Superior temporal gyrus (tissue), 1 donor: ENCODE measurements around the gene SOWAHA.
A peak's percentile ranks its signal among the peaks of the same experiment; 100 is the strongest.
"Not testable (repeated sequence)": the region's sequence is repeated elsewhere in the genome, so short reads cannot be mapped to it uniquely, and the experiment has no call there.

Source experiments
- DNase-seq: peaks from one replicate; pipeline ENCODE4 v3.0.0-alpha.2; 2016; ENCODE audit errors: extremely low spot score

Gene SOWAHA

GRCh38 chr5:132806804-132807162 is 6.3 kb upstream of the SOWAHA start:
- not testable (repeated sequence) for DNase-seq

DNA sequence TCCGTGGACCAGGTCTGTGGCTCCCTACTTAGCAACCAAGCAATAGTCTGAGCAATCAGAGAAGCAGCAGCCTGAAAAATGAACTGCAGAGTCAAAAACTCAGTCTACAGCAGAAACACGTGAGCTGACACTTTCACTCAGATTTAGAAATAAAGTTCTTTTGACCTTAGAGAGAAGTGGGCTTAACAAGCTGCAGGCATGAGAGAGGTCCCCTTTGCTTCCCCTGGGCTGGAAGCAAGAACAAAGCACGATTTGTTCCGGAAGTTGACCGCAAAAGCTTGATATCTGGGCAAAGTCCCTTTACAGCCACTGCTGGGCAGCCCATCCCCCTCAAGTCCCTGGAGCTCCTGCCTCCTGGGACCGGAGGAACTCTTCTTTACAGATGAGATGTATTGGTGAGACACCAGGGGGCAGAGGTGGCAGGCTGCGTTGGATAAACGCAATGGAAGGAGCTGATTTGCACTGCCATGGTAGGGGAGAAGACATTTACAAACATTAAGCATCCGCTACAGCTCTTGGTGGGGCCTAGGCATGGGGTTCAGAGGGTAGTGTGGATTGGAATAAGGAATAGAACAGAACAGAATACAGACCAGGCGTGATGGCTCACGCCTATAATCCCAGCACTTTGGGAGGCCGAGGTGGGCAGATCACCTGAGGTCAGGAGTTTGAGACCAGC is 5.8 kb upstream of the SOWAHA start:
- DNase-seq = peak; percentile 81

GRCh38 chr5:132808448-132808847 is 4.7 kb upstream of the SOWAHA start:
- DNase-seq = no peak

GRCh38 chr5:132808866-132809265 is 4.2 kb upstream of the SOWAHA start:
- no peak for DNase-seq

- no peak for DNase-seq
These were observed 2.5 kb upstream of the SOWAHA start for GRCh38 chr5:132810605-132811004.

- DNase-seq = peak; percentile 68
These were observed 858 bp upstream of the SOWAHA start for GRCh38 chr5:132812123-132812765.

DNA sequence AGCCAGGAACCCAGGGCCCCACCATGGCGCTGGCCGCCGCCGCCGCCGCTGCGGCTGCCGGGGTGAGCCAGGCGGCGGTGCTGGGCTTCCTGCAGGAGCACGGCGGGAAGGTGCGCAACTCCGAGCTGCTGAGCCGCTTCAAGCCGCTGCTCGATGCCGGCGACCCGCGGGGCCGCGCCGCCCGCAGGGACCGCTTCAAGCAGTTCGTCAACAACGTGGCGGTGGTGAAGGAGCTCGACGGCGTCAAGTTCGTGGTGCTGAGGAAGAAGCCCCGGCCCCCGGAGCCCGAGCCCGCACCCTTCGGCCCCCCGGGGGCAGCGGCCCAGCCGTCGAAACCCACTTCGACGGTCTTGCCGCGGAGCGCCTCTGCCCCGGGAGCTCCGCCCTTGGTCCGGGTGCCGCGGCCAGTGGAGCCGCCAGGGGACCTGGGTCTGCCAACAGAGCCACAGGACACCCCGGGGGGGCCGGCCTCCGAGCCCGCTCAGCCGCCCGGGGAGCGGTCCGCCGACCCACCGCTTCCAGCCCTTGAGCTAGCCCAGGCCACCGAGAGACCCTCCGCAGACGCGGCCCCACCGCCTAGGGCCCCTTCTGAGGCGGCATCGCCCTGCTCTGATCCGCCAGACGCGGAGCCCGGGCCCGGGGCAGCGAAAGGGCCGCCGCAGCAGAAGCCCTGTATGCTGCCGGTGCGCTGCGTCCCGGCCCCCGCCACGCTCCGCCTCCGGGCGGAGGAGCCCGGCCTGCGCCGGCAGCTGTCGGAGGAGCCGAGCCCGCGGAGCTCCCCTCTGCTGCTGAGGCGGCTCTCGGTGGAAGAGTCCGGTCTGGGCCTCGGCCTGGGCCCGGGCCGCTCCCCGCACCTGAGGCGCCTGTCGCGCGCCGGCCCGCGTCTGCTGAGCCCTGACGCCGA is 749 bp downstream of the SOWAHA start:
- DNase-seq = peak; percentile 61

GRCh38 chr5:132814503-132815294 is 1.6 kb downstream of the SOWAHA start:
- DNase-seq = peak; percentile 27

DNA sequence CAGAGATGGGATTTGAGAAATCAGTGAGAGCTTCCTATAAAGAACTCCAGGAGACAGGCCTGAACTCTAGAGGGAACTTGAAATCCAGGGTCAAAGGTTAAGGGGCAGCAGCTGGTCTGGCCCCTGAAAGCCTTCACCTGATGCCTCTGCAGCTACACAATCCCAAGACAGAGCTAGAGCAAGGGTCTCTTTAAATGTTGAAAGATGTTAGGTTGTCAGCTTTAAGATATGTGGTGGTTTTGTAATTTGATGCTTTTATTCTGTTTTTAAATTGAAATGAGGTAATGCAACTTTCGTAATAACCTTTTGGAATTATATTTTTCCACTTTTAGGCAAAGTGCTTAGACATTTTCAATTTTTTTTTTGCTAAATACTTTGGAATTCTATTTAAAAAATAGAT is 2.4 kb downstream of the SOWAHA start:
- DNase-seq = peak; percentile 34

- DNase-seq = no peak
These were observed 3.0 kb downstream of the SOWAHA start for GRCh38 chr5:132816083-132816482.

DNA sequence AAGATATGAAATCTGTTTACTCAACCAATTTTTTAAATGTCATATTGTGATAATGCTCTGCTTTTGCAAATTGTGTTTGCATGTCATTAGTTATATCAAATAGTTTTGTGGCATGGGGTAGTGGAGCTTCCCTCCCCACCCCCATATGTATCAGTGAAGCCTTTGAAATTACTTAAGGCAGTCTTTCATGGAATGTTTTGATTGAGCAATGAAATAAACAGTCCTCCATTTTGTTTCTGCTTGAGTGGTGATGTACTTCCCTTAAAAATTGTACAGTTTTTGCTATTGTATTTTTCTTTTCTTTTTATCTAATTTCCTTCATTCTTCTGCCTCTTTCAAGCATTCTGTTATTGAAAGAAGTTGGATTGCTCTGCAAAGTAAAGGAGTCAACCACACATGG is 3.5 kb downstream of the SOWAHA start:
- no peak for DNase-seq

DNA sequence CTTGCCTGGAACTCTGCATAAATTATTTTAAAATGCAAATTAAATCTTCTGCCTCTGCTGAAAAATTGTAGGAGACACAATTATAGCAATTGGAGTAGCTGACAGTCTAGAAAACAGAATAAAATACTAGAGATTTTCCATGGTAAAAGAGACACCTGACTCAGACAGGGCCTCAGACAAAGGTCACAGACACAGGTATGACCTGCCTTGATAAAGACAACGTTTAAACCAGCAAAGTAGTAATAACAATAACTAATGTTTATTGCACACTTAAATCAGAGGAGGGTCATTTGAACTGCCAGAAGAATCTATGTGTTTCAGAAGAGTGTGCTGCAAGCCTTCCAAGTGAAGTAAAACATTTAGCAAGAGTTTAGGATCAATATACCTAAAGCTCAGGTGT is 3.9 kb downstream of the SOWAHA start:
- DNase-seq = no peak

- peak; percentile 59 for DNase-seq
These were observed 6.4 kb downstream of the SOWAHA start for GRCh38 chr5:132819468-132819867.

- DNase-seq = peak; percentile 99
These were observed 7.2 kb downstream of the SOWAHA start for GRCh38 chr5:132820162-132820754.

- DNase-seq = no peak
These were observed 8.2 kb downstream of the SOWAHA start for GRCh38 chr5:132821350-132821749.

DNA sequence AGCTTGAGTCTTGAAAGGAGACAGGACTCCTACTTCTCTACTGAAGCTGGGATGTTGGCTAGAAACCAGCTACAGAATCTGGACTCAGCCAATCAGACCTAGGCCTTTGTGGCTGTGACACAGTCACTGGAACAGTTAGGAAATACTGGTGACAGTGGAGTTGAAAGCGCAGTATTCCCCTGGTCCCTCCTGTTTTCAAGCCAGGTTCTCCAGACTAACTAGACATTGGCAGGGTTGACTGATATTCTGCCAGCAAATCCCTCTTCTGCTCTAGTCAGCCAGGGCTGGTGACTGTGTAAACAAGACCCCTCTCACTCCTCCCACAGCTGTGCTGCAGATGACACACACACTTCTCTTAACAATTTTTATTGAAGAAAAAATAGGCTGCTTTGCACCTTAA is 8.7 kb downstream of the SOWAHA start:
- peak; percentile 93 for DNase-seq

- DNase-seq = peak; percentile 20
These were observed 9.8 kb downstream of the SOWAHA start for GRCh38 chr5:132822650-132823480.

GRCh38 chr5:132823481-132824050 is 10.5 kb downstream of the SOWAHA start:
- DNase-seq = peak; percentile 19

DNA sequence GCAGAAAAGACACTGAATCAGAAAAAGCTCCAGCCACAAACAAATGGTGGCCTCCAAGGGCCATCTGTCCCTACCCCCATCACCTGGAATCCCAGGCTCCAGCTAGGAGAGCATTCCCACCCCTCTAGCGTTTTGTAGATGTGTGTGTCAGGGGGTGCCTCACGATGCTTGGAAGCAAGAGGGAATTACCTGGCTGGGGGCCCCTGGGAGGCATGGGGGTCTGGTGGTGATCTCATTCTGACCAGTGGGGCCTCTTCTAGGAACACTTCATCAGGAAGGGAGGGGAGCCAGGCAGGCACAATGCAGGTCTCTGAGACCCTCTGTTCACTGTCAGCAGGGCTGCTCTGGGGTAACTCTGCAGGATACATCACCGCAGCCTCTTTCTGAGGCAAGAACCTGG is 11.3 kb downstream of the SOWAHA start:
- DNase-seq = peak; percentile 6
